Activated naive CD8-positive, alpha-beta T cell (primary cell): ENCODE results near the gene EOLA1.
A peak's percentile ranks its signal among the peaks of the same experiment; 100 is the strongest.
"Not testable (repeated sequence)": the region's sequence is repeated elsewhere in the genome, so short reads cannot be mapped to it uniquely, and the experiment has no call there.

Experiments used
- H3K27ac Mint-ChIP-seq: one replicate; pipeline ENCODE4 v1.8.0; 2021; ENCODE audit warnings: mixed read lengths
- H3K27me3 Mint-ChIP-seq: one replicate; pipeline ENCODE4 v1.8.0; 2021; ENCODE audit warnings: mixed read lengths
- H3K36me3 Mint-ChIP-seq: one replicate; pipeline ENCODE4 v1.8.0; 2021; ENCODE audit warnings: mixed read lengths
- H3K4me1 Mint-ChIP-seq: one replicate; pipeline ENCODE4 v1.8.0; 2021; ENCODE audit warnings: low read depth, mixed read lengths
- H3K4me3 Mint-ChIP-seq: one replicate; pipeline ENCODE4 v1.8.0; 2021; ENCODE audit warnings: mild to moderate bottlenecking, mixed read lengths
- H3K9me3 Mint-ChIP-seq: one replicate; pipeline ENCODE4 v1.8.0; 2021; ENCODE audit warnings: low read depth, mixed read lengths

Gene EOLA1

DNA sequence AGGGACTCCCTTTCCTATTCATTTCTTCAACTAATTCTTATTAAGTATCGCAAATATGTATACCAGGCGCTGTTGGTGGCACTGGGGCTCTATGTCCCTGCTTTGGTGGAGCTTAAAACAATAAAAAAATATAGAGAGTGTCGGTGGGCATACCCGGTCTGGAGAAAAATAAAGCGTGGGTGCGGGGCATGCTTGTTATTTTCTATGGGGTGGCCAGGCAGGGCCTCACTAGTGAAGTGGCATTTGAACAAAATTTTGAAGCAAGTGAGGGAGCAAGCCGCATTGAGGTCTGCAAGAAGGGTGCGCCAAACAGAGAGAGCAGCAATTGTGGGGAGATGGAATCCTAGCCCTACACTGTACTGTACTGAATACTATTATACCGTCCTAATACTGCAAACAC, 35.1 kb upstream of the EOLA1 start:
- H3K36me3 Mint-ChIP-seq: no peaks in the 10 kb centered on the region
- H3K4me1 Mint-ChIP-seq: peaks cover 25% of the 10 kb centered on the region
- no peaks in the 10 kb centered on the region for H3K27me3 Mint-ChIP-seq
- peak overlapping the region; percentile 93 for H3K4me3 Mint-ChIP-seq
- H3K9me3 Mint-ChIP-seq: no peaks in the 10 kb centered on the region
- peak overlapping the region; percentile 85 for H3K27ac Mint-ChIP-seq

GRCh38 chrX:149506349-149506748, 34.5 kb upstream of the EOLA1 start:
- H3K4me1 Mint-ChIP-seq: peaks cover 21% of the 10 kb centered on the region
- H3K9me3 Mint-ChIP-seq: no peaks in the 10 kb centered on the region
- H3K4me3 Mint-ChIP-seq: no peak overlapping the region
- no peak overlapping the region for H3K27ac Mint-ChIP-seq
- no peaks in the 10 kb centered on the region for H3K36me3 Mint-ChIP-seq
- H3K27me3 Mint-ChIP-seq: no peaks in the 10 kb centered on the region

DNA sequence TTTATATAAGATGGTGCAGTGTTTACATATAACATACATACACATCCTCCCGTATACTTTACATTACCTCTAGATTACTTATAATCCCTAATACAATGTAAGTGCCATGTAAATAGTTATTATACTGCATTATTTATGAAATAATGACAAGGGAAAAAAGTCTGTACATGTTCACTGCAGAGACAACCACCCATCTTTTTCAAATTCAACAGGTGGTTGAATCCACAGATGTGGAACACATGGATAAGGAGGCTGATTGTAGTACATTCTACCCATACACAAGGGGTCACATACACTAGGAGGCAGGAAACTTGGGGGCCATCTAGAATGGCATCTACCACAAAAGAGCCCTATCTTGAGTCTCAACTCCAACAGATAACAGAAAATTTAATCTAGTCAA, 32.3 kb upstream of the EOLA1 start:
- H3K9me3 Mint-ChIP-seq: no peaks in the 10 kb centered on the region
- H3K27me3 Mint-ChIP-seq: no peaks in the 10 kb centered on the region
- no peak overlapping the region for H3K27ac Mint-ChIP-seq
- H3K4me3 Mint-ChIP-seq: no peak overlapping the region
- H3K36me3 Mint-ChIP-seq: no peaks in the 10 kb centered on the region
- H3K4me1 Mint-ChIP-seq: peaks cover 26% of the 10 kb centered on the region

DNA sequence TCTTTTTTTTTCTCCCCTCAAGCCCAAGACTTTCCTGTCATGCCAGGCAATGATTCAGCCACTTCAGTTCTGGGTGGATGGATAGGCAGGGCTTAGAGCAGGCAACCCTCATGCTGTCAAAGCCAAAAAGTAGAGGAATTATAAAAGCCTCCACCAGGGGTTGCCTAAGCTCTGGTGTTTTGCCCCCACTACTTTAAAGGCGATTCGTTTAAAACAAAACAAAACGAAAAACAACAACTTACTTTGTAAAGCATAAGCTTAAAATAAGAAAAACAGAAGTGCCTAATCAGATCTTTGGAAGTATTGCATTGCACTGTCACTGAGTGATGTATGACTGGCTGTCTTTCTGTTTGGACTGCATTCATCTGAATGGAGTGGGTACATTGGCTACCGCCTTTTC, 30.4 kb upstream of the EOLA1 start:
- no peak overlapping the region for H3K4me3 Mint-ChIP-seq
- H3K9me3 Mint-ChIP-seq: no peaks in the 10 kb centered on the region
- peaks cover 28% of the 10 kb centered on the region for H3K4me1 Mint-ChIP-seq
- H3K36me3 Mint-ChIP-seq: no peaks in the 10 kb centered on the region
- no peak overlapping the region for H3K27ac Mint-ChIP-seq
- H3K27me3 Mint-ChIP-seq: no peaks in the 10 kb centered on the region

DNA sequence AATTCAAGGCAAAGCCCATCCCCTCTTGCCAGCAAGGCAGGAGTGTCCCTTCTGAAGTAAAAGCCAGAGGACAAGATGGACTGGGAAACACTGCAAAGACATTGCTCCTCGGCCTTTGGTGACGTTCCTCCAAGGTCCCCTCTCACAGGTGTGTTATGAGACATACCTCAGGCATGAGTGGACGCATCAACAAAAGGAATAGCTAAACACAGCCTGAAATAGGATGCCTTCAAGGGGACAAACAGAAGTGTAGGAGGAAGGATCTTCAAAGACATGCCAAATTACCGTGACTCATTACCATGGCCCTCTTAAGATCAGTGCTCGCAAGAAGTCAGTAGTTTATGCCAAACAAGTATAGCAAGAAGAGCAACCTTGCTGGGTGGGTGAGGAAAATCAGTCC, 29.7 kb upstream of the EOLA1 start:
- H3K27me3 Mint-ChIP-seq: no peaks in the 10 kb centered on the region
- H3K9me3 Mint-ChIP-seq: no peaks in the 10 kb centered on the region
- H3K4me1 Mint-ChIP-seq: peaks cover 26% of the 10 kb centered on the region
- H3K36me3 Mint-ChIP-seq: no peaks in the 10 kb centered on the region
- H3K27ac Mint-ChIP-seq: no peak overlapping the region
- H3K4me3 Mint-ChIP-seq: no peak overlapping the region

- H3K4me3 Mint-ChIP-seq: no peak overlapping the region
- H3K27me3 Mint-ChIP-seq: no peaks in the 10 kb centered on the region
- no peak overlapping the region for H3K27ac Mint-ChIP-seq
- peaks cover 27% of the 10 kb centered on the region for H3K4me1 Mint-ChIP-seq
- no peaks in the 10 kb centered on the region for H3K9me3 Mint-ChIP-seq
- H3K36me3 Mint-ChIP-seq: no peaks in the 10 kb centered on the region
These were observed 28.5 kb upstream of the EOLA1 start for GRCh38 chrX:149512225-149512885.

DNA sequence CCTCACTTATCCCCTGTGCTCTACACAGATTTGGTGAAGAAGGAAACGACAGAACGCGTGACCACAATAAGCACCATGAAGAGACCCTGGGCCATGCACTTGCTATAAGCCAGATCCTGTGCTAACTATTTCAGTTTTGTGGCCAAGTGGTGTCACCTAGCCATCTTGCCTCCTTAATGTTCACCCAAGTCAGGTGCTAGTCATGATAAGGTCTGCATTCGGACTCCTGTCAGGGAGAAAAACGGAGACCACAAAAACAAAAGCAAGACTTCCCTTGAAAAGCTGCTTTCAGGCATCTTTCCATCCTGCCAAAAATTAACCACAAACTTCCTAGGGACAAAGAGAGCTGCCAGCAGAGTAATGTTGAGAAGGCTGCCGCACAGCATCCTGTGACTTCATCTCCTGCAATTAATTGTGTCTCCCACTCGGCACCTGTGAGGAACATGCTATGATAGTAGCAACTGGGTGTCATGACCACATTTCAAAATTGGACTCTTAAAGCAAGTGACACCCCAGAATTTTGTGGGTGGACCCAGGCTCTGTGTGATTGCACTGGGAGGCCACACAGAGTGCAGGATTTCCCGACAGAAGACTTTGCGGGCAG, 26.9 kb upstream of the EOLA1 start:
- H3K27ac Mint-ChIP-seq: peak overlapping the region; percentile 22
- no peak overlapping the region for H3K4me3 Mint-ChIP-seq
- H3K27me3 Mint-ChIP-seq: no peaks in the 10 kb centered on the region
- no peaks in the 10 kb centered on the region for H3K36me3 Mint-ChIP-seq
- peaks cover 27% of the 10 kb centered on the region for H3K4me1 Mint-ChIP-seq
- H3K9me3 Mint-ChIP-seq: no peaks in the 10 kb centered on the region

GRCh38 chrX:149515954-149516602, 24.7 kb upstream of the EOLA1 start:
- no peaks in the 10 kb centered on the region for H3K36me3 Mint-ChIP-seq
- no peak overlapping the region for H3K27ac Mint-ChIP-seq
- no peaks in the 10 kb centered on the region for H3K27me3 Mint-ChIP-seq
- H3K9me3 Mint-ChIP-seq: no peaks in the 10 kb centered on the region
- peaks cover 35% of the 10 kb centered on the region for H3K4me1 Mint-ChIP-seq
- no peak overlapping the region for H3K4me3 Mint-ChIP-seq

GRCh38 chrX:149516604-149517003, 24.2 kb upstream of the EOLA1 start:
- H3K27me3 Mint-ChIP-seq: no peaks in the 10 kb centered on the region
- no peak overlapping the region for H3K27ac Mint-ChIP-seq
- no peak overlapping the region for H3K4me3 Mint-ChIP-seq
- peaks cover 40% of the 10 kb centered on the region for H3K4me1 Mint-ChIP-seq
- H3K9me3 Mint-ChIP-seq: no peaks in the 10 kb centered on the region
- H3K36me3 Mint-ChIP-seq: no peaks in the 10 kb centered on the region

- H3K27me3 Mint-ChIP-seq: no peaks in the 10 kb centered on the region
- no peak overlapping the region for H3K27ac Mint-ChIP-seq
- peaks cover 43% of the 10 kb centered on the region for H3K4me1 Mint-ChIP-seq
- no peak overlapping the region for H3K4me3 Mint-ChIP-seq
- no peaks in the 10 kb centered on the region for H3K9me3 Mint-ChIP-seq
- H3K36me3 Mint-ChIP-seq: no peaks in the 10 kb centered on the region
These were observed 23.5 kb upstream of the EOLA1 start for GRCh38 chrX:149517308-149517707.

- Mint-ChIP-seq H3K27me3 (no peaks in the 10 kb centered on the region), H3K9me3 (no peaks in the 10 kb centered on the region), H3K27ac (no peak overlapping the region), H3K4me1 (peaks cover 43% of the 10 kb centered on the region), H3K36me3 (no peaks in the 10 kb centered on the region), H3K4me3 (no peak overlapping the region)
These were observed 22.6 kb upstream of the EOLA1 start for GRCh38 chrX:149518236-149518635.

DNA sequence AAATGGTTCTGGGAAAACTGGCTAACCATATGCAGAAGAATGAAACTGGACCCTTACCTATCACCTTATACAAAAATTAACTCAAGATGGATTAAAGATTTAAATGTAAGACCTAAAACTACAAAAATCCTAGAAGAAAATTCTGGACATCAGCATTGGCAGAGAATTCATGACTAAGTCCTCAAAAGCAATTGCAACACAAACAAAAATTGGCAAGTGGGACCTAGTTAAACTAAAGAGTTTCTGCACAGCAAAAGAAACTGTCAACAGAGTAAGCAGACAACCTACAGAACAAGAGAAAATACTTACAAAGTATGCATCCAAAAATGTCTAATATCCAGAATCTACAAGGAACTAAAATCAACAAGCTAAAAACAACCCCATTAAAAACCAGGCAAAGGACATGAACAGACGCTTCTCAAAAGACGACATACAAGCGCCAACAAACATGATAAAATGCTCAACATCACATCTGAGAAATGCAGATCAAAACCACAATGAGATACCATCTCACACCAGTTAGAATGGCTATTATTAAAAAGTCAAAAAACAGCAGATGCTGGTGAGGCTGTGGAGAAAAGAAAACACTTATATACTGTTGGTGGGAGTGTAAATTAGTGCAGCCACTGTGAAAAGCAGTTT, 20.1 kb upstream of the EOLA1 start:
- H3K4me1 Mint-ChIP-seq: peaks cover 36% of the 10 kb centered on the region
- not testable (repeated sequence) for H3K9me3 Mint-ChIP-seq, H3K27ac Mint-ChIP-seq, H3K36me3 Mint-ChIP-seq, H3K27me3 Mint-ChIP-seq
- peak overlapping the region; percentile 61 for H3K4me3 Mint-ChIP-seq

GRCh38 chrX:149521438-149521837, 19.4 kb upstream of the EOLA1 start:
- peak overlapping the region; percentile 72 for H3K27ac Mint-ChIP-seq

GRCh38 chrX:149522916-149523315, 17.9 kb upstream of the EOLA1 start:
- Mint-ChIP-seq H3K4me3 (no peak overlapping the region), H3K4me1 (peaks cover 40% of the 10 kb centered on the region), H3K27ac (no peak overlapping the region)

More at GRCh38 chrX:149521438-149521837, 19.4 kb upstream of the EOLA1 start:
- Mint-ChIP-seq H3K27me3 (no peaks in the 10 kb centered on the region), H3K4me1 (peaks cover 34% of the 10 kb centered on the region), H3K9me3 (no peaks in the 10 kb centered on the region), H3K4me3 (peak overlapping the region; percentile 61), H3K36me3 (no peaks in the 10 kb centered on the region)

GRCh38 chrX:149525389-149525788, 15.4 kb upstream of the EOLA1 start:
- not testable (repeated sequence) for H3K4me3 Mint-ChIP-seq, H3K27ac Mint-ChIP-seq, H3K36me3 Mint-ChIP-seq, H3K9me3 Mint-ChIP-seq, H3K27me3 Mint-ChIP-seq
- H3K4me1 Mint-ChIP-seq: peaks cover 37% of the 10 kb centered on the region

More at GRCh38 chrX:149522916-149523315, 17.9 kb upstream of the EOLA1 start:
- no peaks in the 10 kb centered on the region for H3K27me3 Mint-ChIP-seq
- H3K9me3 Mint-ChIP-seq: no peaks in the 10 kb centered on the region
- no peaks in the 10 kb centered on the region for H3K36me3 Mint-ChIP-seq
